Amniotic epithelial cell (primary cell): ENCODE measurements around the gene PARP14.
A peak's percentile ranks its signal among the peaks of the same experiment; 100 is the strongest.
"Not testable (repeated sequence)": the region's sequence is repeated elsewhere in the genome, so short reads cannot be mapped to it uniquely, and the experiment has no call there.

ENCODE experiments used
- DNase-seq: peaks from one replicate; pipeline ENCODE4 v3.0.0-alpha.2; 2010; ENCODE audit warnings: low read depth

Gene PARP14

GRCh38 chr3:122719273-122719921 is 38.8 kb downstream of the PARP14 start:
- DNase-seq: no peak

- no peak for DNase-seq
Measured at GRCh38 chr3:122725106-122725505, 44.5 kb downstream of the PARP14 start.

- no peak for DNase-seq
Measured at GRCh38 chr3:122727294-122727693, 46.7 kb downstream of the PARP14 start.

- no peak for DNase-seq
Measured at GRCh38 chr3:122727766-122728165, 47.1 kb downstream of the PARP14 start.

- no peak for DNase-seq
Measured at GRCh38 chr3:122728186-122728585, 47.5 kb downstream of the PARP14 start.

- no peak for DNase-seq
Measured at GRCh38 chr3:122728756-122729514, 48.3 kb downstream of the PARP14 start.

- DNase-seq: no peak
Measured at GRCh38 chr3:122730240-122730639, 49.6 kb downstream of the PARP14 start.

- not testable (repeated sequence) for DNase-seq
Measured at GRCh38 chr3:122732682-122733525, 52.3 kb downstream of the PARP14 start.

- no peak for DNase-seq
Measured at GRCh38 chr3:122739172-122739571, 58.5 kb downstream of the PARP14 start.

GRCh38 chr3:122742234-122742633 is 61.6 kb downstream of the PARP14 start:
- DNase-seq: no peak

- no peak for DNase-seq
Measured at GRCh38 chr3:122743581-122744120, 63.0 kb downstream of the PARP14 start.

GRCh38 chr3:122745369-122746021 is 64.9 kb downstream of the PARP14 start:
- DNase-seq: peak; percentile 83

GRCh38 chr3:122747295-122747694 is 66.7 kb downstream of the PARP14 start:
- not testable (repeated sequence) for DNase-seq

- DNase-seq: no peak
Measured at GRCh38 chr3:122748347-122748746, 67.7 kb downstream of the PARP14 start.

- DNase-seq: peak; percentile 60
Measured at GRCh38 chr3:122754929-122755328, 74.3 kb downstream of the PARP14 start.

- peak; percentile 29 for DNase-seq
Measured at GRCh38 chr3:122755491-122755890, 74.9 kb downstream of the PARP14 start.

- peak; percentile 34 for DNase-seq
Measured at GRCh38 chr3:122758877-122759560, 78.4 kb downstream of the PARP14 start.

GRCh38 chr3:122760453-122761271 is 80.0 kb downstream of the PARP14 start:
- peak; percentile 32 for DNase-seq

GRCh38 chr3:122766430-122766829 is 85.8 kb downstream of the PARP14 start:
- no peak for DNase-seq
